Ovary (tissue), 3 donors: ENCODE data around the gene SOX12.

ENCODE experiments used
- EP300 ChIP-seq: sonication (generic); formaldehyde crosslinking; IDR thresholded peaks from one replicate; pipeline ENCODE4 v1.6.1; 2017; ENCODE audit warnings: antibody characterized with exemption
- POLR2A ChIP-seq: fragments of 450-650 bp; IDR thresholded peaks from one replicate; pipeline ENCODE4 v1.6.1; 2017; ENCODE audit warnings: antibody characterized with exemption, mild to moderate bottlenecking, moderate library complexity
- TF ChIP-seq, protein P1 (sequence below), 3 donors: fragments of 450-650 bp in 2 of 3; fragments of 200-600 bp in 1 of 3; IDR thresholded peaks; one replicate each; pipeline versions ENCODE4 v1.5.1 to v1.8.0; 2016 to 2022; ENCODE audit warnings: antibody characterized with exemption in 3 of 3, mild to moderate bottlenecking in 1 of 3
- donor health status: DM: no; HTN: no; CAD: no.

DNA sequence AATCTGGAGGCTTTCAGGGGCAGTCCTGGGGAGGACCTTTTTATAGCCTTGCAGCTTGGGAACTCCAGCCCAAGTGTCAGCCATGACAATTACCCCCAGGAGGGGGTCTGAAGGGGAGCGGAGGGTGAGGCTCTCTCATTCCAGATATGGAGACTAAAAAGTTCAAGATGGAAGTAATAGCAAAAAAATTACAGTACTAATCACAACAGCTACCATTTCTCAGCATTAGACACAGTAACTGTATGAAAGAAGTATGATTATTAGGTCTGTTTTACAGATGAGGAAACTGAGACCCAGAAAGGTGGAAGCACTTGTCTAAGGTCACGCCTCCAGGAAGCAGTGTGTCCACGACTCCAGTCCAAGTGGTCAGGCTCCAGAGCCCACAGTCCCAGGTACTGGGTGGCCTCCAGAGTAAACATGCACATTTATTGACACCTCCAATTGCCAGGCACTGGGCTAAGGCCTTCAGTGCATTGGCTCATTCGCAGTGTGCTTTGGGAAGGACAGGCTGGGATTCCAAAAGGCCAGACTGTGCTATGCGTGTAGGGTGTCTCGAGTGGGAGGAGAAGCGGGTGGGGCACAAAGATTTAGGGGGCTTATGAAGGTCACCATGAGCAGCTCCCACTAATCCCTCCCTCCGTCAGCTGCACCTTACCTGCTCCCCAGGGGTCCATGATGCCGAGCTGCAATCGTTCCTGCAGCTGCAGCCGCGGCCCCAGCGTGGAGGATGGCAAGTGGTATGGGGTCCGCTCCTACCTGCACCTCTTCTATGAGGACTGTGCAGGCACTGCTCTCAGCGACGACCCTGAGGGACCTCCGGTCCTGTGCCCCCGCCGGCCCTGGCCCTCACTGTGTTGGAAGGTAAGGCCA lies 23.9 kb downstream of the SOX12 start:
- TF ChIP-seq, protein P1, sequence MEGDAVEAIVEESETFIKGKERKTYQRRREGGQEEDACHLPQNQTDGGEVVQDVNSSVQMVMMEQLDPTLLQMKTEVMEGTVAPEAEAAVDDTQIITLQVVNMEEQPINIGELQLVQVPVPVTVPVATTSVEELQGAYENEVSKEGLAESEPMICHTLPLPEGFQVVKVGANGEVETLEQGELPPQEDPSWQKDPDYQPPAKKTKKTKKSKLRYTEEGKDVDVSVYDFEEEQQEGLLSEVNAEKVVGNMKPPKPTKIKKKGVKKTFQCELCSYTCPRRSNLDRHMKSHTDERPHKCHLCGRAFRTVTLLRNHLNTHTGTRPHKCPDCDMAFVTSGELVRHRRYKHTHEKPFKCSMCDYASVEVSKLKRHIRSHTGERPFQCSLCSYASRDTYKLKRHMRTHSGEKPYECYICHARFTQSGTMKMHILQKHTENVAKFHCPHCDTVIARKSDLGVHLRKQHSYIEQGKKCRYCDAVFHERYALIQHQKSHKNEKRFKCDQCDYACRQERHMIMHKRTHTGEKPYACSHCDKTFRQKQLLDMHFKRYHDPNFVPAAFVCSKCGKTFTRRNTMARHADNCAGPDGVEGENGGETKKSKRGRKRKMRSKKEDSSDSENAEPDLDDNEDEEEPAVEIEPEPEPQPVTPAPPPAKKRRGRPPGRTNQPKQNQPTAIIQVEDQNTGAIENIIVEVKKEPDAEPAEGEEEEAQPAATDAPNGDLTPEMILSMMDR (IDR thresholded peaks at IDR 0.05), result no peak
- no peak for TF ChIP-seq POLR2A
- no peak for TF ChIP-seq EP300
